HG02870 (cell line): ENCODE measurements around the gene PPL.
"Not testable (repeated sequence)": the region's sequence is repeated elsewhere in the genome, so short reads cannot be mapped to it uniquely, and the experiment has no call there.

Source experiments
- ATAC-seq: cut with Tn5 transposase; IDR thresholded peaks from one replicate; pipeline ENCODE4 v1.9.1; 2021; ENCODE audit warnings: mild to moderate bottlenecking, moderate library complexity; ENCODE audit not compliant: unreplicated experiment

PPL gene

GRCh38 chr16:4936991-4937781, at the start of gene PPL:
PPL (minus strand) TSS chr16:4937148; CDS start chr16:4937045, 103 bp downstream.
- ATAC-seq: no peak

- no peak for ATAC-seq
Measured at GRCh38 chr16:4984174-4984990, 47.4 kb upstream of the PPL start.

- no peak for ATAC-seq
Measured at GRCh38 chr16:4982056-4982867, 45.3 kb upstream of the PPL start.

GRCh38 chr16:4981473-4981872, 44.5 kb upstream of the PPL start:
- no peak for ATAC-seq

- ATAC-seq: no peak
Measured at GRCh38 chr16:4980691-4981090, 43.7 kb upstream of the PPL start.

- no peak for ATAC-seq
Measured at GRCh38 chr16:4979736-4980660, 43.0 kb upstream of the PPL start.

- no peak for ATAC-seq
Measured at GRCh38 chr16:4979164-4979563, 42.2 kb upstream of the PPL start.

GRCh38 chr16:4976611-4977145, 39.7 kb upstream of the PPL start:
- no peak for ATAC-seq

- ATAC-seq: peak; percentile 97
Measured at GRCh38 chr16:4976079-4976478, 39.1 kb upstream of the PPL start.

GRCh38 chr16:4972938-4973587, 36.1 kb upstream of the PPL start:
- no peak for ATAC-seq

- ATAC-seq: no peak
Measured at GRCh38 chr16:4970010-4970409, 33.1 kb upstream of the PPL start.

GRCh38 chr16:4968879-4969483, 32.0 kb upstream of the PPL start:
- ATAC-seq: no peak

GRCh38 chr16:4968278-4968677, 31.3 kb upstream of the PPL start:
- ATAC-seq: not testable (repeated sequence)

GRCh38 chr16:4966736-4967453, 29.9 kb upstream of the PPL start:
- no peak for ATAC-seq

- not testable (repeated sequence) for ATAC-seq
Measured at GRCh38 chr16:4963527-4963926, 26.6 kb upstream of the PPL start.

GRCh38 chr16:4962716-4963115, 25.8 kb upstream of the PPL start:
- no peak for ATAC-seq

- no peak for ATAC-seq
Measured at GRCh38 chr16:4960579-4960978, 23.6 kb upstream of the PPL start.
